HG02938 (cell line): ENCODE results near the gene PTPN2.
"Not testable (repeated sequence)": the region's sequence is repeated elsewhere in the genome, so short reads cannot be mapped to it uniquely, and the experiment has no call there.

Experiments used
- ATAC-seq: cut with Tn5 transposase; IDR thresholded peaks from one replicate; pipeline ENCODE4 v1.9.1; 2021; ENCODE audit warnings: mild to moderate bottlenecking, moderate library complexity; ENCODE audit not compliant: unreplicated experiment

PTPN2 gene

DNA sequence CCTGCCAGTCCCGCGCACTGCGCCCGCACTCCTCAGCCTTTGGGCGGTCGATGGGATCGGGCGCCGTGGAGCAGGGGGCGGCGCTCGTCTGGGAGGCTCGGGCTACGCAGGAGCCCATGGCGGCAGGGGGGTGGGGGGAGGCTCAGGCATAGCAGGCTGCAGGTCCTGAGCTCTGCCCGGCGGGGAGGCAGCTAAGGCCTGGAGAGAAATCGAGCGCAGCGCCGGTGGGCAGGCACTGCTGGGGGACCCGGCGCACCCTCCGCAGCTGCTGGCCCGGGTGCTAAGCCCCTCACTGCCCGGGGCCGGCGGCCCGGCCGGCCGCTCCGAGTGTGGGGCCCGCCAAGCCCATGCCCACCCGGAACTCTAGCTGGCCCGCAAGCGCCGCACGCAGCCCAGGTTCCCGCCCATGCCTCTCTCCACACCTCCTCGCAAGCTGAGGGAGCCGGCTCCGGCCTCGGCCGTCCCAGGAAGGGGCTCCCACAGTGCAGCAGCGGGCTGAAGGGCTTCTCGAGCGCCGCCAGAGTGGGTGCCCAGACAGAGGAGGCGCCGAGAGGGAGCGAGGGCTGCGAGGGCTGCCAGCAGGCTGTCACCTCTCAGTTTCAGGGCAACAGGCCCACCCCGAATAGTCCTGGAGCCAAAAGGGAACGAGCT is 107.1 kb downstream of the PTPN2 start:
- no peak for ATAC-seq

GRCh38 chr18:12776415-12776814 is 107.6 kb downstream of the PTPN2 start:
- ATAC-seq = not testable (repeated sequence)

DNA sequence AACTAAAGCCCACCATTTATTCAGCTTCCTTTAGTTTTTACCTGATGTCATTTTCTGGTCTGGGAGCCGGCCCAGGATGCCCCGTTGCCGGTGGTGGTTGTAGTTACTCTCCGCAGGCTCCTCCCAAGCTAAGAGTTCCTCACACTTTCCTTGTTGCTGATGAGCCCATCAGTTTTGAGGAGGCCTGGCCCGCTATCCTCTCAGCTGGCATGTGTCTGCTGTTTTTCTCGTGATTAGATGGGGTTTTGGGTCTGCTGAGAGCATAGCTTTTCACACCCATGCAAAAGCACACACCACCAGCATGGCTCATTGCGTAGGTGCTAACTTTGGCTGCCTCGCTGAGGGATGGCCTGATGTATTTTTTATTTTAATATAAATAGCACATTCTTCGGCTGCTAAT is 109.1 kb downstream of the PTPN2 start:
- ATAC-seq = no peak

GRCh38 chr18:12773369-12773768 is 110.7 kb downstream of the PTPN2 start:
- ATAC-seq = no peak

GRCh38 chr18:12772111-12772510 is 111.9 kb downstream of the PTPN2 start:
- no peak for ATAC-seq

GRCh38 chr18:12770469-12771219 is 113.4 kb downstream of the PTPN2 start:
- ATAC-seq = no peak

GRCh38 chr18:12769644-12770440 is 114.2 kb downstream of the PTPN2 start:
- ATAC-seq = no peak

GRCh38 chr18:12769136-12769535 is 114.9 kb downstream of the PTPN2 start:
- no peak for ATAC-seq

DNA sequence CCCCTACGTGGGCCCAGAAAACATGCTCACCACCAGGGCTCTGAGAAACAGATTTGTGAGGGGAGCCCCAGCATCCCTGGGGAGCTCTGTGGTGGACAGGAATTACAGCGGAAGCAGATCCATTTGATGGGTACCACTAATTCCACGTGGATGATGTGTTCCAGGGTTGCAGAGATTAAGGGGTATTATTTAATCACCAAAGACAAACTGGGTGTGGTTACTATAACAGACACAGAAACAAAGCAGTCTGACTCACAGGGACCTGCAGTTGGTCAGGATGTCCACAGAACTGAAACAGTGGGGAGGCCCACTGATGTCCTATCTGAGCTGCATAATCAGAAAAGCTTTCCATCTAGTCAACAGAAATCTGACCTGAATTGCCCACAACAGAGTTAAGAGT is 115.4 kb downstream of the PTPN2 start:
- ATAC-seq = no peak

DNA sequence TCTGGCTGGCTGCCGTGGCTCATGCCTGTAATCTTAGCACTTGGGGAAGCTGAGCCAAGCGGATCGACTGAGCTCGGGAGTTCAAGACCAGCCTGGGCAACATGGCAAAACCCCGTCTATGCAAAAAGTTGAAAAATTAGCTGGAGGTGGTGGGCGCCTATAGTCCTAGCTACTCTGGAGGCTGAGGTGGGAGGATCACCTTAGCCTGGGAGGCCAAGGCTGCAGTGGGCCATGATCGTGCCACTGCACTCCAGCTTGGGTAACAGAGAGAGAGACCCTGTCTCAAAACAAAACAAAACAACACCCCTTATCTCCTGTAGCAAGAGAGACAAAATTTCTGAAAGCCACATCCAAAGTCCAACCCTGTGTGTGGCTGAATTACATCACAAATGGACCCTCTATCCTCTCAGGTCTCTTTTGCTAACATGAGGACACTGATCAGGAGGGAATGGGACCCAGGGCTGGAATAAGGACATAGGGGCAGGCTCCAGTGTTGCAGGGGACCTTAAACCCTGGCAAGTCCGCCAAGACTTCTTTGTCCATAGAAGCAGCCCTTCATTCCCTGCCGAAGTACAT is 116.4 kb downstream of the PTPN2 start:
- ATAC-seq = no peak

DNA sequence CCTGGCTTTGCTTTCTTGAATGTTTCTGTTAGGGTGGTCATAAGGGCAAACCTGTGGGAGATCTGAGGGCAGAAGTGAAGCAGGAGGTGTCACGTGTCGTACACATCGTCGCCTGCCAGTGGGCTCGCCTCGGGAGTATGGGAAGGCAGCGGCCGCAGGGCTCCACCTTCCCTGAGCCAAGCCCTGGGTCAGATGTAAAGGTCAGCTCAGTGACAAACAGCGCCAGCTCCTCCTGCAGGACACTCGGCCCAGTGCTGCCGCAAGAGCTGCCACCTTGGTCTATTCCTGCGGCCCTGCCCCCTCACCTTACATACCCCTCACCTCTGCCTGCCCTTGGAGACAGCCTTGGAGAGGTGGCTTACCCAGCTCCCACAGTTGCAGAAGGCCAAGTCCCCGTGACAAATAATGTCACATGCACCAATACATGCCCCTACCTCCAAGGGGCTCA is 117.0 kb downstream of the PTPN2 start:
- ATAC-seq = no peak

GRCh38 chr18:12765586-12765985 is 118.5 kb downstream of the PTPN2 start:
- ATAC-seq = no peak

DNA sequence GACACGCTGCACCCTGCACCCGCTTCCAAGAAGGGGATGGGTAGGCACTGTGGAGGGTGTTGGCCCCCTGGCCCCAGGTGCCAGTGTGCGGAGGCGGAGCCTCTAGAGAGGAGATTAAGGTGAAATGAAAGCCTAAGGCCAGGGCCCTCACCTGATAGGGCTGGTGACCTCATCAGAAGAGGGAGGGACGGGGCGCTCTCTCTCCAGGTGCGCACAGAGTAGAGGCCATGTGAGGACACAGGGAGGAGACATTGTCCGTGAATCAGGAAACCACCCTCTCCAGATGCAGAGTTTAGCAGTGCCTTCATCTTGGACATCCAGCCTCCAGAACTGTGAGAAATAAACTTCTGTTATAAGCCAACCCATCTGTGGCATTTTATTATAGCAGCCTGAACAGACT is 118.9 kb downstream of the PTPN2 start:
- ATAC-seq = no peak

DNA sequence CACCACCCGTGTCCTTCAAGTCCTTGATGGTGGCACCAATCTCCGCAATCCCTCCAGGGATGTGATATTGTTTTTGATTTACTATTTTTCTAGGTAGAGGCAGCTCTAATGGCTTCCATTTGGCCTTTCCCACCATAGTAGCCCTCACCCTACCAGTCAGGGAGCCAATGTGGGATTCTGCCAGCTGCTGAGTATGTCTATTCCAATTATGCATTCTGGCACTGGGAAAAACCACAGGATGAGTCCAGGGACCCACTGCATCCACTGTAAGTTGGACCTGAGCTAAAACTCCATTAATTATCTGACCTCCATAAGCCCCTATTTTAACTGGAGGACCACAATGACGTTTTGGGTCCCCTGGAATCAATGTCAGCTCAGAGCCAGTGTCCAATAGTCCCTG is 125.5 kb downstream of the PTPN2 start:
- not testable (repeated sequence) for ATAC-seq

DNA sequence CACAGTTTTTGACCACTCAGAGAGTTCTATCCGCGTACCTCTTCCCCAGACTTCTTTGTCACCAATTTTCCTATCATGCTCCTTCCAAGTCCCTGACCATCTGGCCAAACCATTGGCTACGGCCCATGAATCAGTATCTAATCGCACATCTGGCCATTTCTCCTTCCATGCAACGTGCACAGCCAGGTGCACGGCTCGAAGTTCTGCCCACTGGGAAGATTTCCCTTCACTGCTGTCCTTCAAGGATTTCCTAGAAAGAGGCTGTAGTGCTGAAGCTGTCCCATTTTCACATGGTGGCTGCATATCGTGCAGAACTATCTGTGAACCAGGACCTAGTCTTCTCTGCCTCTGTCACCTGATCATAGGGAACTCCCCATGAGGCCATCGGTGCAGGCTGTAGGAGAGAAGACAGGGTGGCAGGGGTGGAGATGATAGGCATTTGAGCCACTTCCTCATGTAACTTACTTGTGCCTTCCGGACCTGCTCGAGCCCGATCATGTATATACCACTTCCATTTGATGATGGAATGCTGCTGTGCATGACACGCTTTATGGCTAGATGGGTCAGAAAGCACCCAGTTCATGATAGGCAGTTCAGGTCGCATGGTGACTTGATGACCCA is 127.3 kb downstream of the PTPN2 start:
- not testable (repeated sequence) for ATAC-seq

DNA sequence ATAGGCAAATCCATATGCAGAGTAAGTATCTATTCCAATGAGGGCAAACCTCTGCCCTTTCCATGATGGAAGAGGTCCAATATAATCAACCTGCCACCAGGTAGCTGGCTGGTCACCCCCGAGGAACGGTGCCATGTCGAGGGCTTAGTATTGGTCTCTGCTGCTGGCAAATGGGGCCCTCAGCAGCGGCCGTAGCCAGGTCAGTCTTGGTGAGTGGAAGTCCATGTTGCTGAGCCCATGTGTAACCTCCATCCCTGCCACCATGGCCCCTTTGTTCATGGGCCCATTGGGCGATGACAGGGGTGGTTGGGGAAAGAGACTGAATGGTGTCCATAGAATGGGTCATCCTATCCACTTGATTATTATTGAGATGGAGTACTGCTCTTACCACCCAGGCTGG is 128.4 kb downstream of the PTPN2 start:
- not testable (repeated sequence) for ATAC-seq

DNA sequence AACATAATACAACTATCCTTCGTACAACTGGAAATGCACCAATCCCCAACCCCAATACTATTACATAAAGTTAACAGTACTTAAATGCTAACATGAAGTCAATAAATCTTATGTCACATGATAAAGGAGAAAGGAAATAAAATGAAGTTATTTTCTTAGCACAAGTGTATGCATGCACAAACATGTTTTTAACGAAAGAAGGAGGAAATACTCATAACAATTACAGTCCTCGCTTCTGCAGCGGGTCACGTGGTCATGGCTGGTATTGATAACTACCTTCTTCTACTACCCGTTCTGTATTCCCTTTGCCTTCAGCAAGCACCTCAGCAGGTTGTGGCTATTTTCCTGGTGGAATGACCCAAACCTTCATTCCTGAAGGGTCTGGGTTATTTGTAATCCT is 129.5 kb downstream of the PTPN2 start:
- no peak for ATAC-seq

- ATAC-seq = no peak
Observed at GRCh38 chr18:12751891-12752290, 132.1 kb downstream of the PTPN2 start.

DNA sequence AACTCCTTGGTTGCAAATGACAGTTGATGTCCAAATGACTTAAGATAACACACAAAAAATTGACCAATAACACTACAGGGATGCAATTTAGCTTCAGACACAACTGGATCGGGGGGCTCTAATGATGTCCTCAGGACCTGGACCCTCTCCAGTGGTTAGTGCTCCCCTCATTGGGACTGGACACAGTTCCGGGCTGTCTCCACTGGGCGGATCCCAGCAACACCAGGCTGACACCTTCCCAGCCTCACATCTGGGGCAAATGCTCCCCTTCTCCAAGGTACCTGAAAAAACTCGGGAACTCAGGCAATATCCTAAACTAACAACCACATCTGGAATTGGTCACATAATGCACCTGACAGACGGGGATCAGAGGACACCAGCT is 132.5 kb downstream of the PTPN2 start:
- ATAC-seq = no peak

DNA sequence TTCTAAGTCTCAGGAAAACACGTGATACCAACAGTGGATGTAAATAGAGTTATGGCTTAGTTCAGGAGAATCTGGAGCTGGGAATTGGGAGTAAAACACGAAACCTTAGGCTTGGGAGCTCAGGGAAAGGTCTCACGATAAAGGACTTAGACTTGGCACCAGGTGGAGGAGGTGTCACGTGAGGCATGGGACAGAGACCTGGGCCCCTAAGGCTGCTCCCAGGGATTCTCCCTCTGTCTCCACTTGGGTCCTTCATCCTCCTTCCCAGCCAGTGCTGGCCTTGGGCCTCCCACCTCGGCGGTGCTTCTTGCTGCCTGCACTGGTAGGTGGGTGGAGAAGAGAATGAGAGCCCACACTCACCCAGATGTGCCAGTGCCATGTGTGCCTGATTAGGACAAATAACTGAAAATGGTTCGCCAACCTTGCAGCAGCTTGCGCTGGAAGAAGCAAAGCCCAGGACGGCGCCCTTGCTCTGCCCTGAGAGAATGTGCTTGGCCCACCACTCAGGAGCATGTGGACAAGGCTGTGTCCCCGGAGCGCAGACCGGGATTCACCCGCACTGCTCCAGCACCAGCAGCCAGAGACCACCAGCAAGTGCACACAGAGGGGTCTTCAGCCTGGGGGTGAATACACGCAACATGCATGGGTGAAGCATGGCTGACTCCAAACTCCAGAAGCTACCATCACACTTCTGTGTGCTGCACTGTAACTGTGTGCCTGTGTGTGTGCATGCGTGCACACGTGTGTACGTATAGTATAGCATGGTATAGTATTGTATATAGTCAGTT is 133.1 kb downstream of the PTPN2 start:
- ATAC-seq = no peak
